Kidney (tissue), 14 donors: ENCODE results near the gene THOC6. TPM values are rescaled to one million over a fixed set of nuclear protein-coding genes. Genes with fewer than 3 reads are reported as not detected.

ENCODE experiments used
- DNase-seq, 5 donors: peaks; one replicate each; pipeline ENCODE4 v3.0.0-alpha.2; 2013 to 2020
- FAIRE-seq: peaks from 2 replicates; lab custom pipeline; 2012; peaks lifted over from hg19 to GRCh38; lab: Jason Lieb, UNC
- H3K27ac ChIP-seq, 2 donors: one replicate each; pipeline ENCODE4 v1.7.0; 2013; ENCODE audit warnings: low read depth in 2 of 2, low read length in 2 of 2, inconsistent platforms in 1 of 2
- H3K27me3 ChIP-seq: one replicate; pipeline ENCODE4 v1.7.1; 2013; ENCODE audit warnings: low read length, inconsistent platforms; ENCODE audit not compliant: control insufficient read depth, insufficient read depth
- H3K36me3 ChIP-seq, 3 donors: one replicate each; pipeline versions ENCODE4 v1.7.0 to v1.7.1; 2013; ENCODE audit warnings: low read length in 3 of 3, control low read depth in 1 of 3, inconsistent platforms in 1 of 3; ENCODE audit not compliant: insufficient read depth in 3 of 3, control insufficient read depth in 2 of 3
- H3K4me1 ChIP-seq, 3 donors: one replicate each; pipeline versions ENCODE4 v1.7.0 to v1.7.1; 2013; ENCODE audit warnings: low read length in 3 of 3, inconsistent platforms in 1 of 3, low read depth in 1 of 3; ENCODE audit not compliant: control insufficient read depth in 2 of 3, insufficient read depth in 2 of 3
- H3K4me3 ChIP-seq, 3 donors: one replicate each; pipeline versions ENCODE4 v1.7.0 to v1.8.1; 2013; ENCODE audit warnings: low read length in 3 of 3, control low read depth in 1 of 3, inconsistent platforms in 1 of 3
- H3K9ac ChIP-seq, 3 donors: one replicate each; pipeline versions ENCODE4 v1.7.0 to v1.7.1; 2013; ENCODE audit warnings: low read length in 3 of 3, control low read depth in 1 of 3, inconsistent platforms in 1 of 3
- H3K9me3 ChIP-seq, 3 donors: one replicate each; pipeline versions ENCODE4 v1.7.0 to v1.7.1; 2013; ENCODE audit warnings: low read length in 3 of 3, control low read depth in 1 of 3, inconsistent platforms in 1 of 3; ENCODE audit not compliant: control insufficient read depth in 2 of 3, insufficient read depth in 1 of 3
- CTCF ChIP-seq: IDR thresholded peaks from 3 replicates; pipeline ENCODE4 v1.5.1; 2012; ENCODE audit warnings: mild to moderate bottlenecking, moderate library complexity, borderline replicate concordance; ENCODE audit not compliant: insufficient read depth; ENCODE audit errors: extremely low read depth
- intact Hi-C: fragments of 100-400 bp; cut with DNase I; formaldehyde crosslinking; loops from one replicate; pipeline ENCODE4 v1.11.1; 2022
- polyA plus RNA-seq: library from polyadenylated mRNA; stranded (reverse); fragments of 350-450 nt; fragmentation: Illumina TruSeq; extraction: RNeasy Lipid Tissue Mini Kit (QIAGEN cat#74804); gene quantifications from one replicate; pipeline ENCODE4 v1.2.3, GENCODE V29; 2014; ENCODE audit warnings: low read depth, low replicate concordance; ENCODE audit not compliant: insufficient read depth
- total RNA-seq: library from RNA; stranded (reverse); fragmentation: NEBNext Ultra II Directional; extraction: Animal tissue kit (Norgen Biotek cat#: 25700); gene quantifications from one replicate; pipeline ENCODE4 v1.2.1, GENCODE V29; 2021
- donor health status: control.
- donor health status: control.
- donor health status: control.
- donor health status: control.
- donor health status: control.
- donor health status: DM: yes; HTN: yes; CAD: no.
- donor health status: Normal renal cell carcinoma (clear cell type).

THOC6 gene
- total and polyA plus RNA-seq, 2 donors from 2014 or later = 21.2 to 26.1 TPM

- intact Hi-C loops = no loop called here
- Histone ChIP-seq H3K9ac (no peak overlapping the region), H3K36me3 (no peaks in the 10 kb centered on the region), H3K27me3 (peaks cover 7% of the 10 kb centered on the region), H3K9me3 (no peaks in the 10 kb centered on the region), H3K4me3 (no peak overlapping the region), H3K27ac (no peak overlapping the region), H3K4me1 (peaks cover 0 to 6% (median 0%) of the 10 kb centered on the region in 3 donors)
- no peak for TF ChIP-seq CTCF
- FAIRE-seq (no peak), DNase-seq (no peak)
Measured at GRCh38 chr16:3014971-3015370, 8.9 kb upstream of the THOC6 start.

GRCh38 chr16:3015865-3016521 lies 7.8 kb upstream of the THOC6 start:
- Histone ChIP-seq H3K27ac (no peak overlapping the region), H3K4me3 (no peak overlapping the region), H3K36me3 (no peaks in the 10 kb centered on the region), H3K9me3 (no peaks in the 10 kb centered on the region), H3K27me3 (peaks cover 7% of the 10 kb centered on the region), H3K4me1 (peaks cover 0 to 6% (median 5%) of the 10 kb centered on the region in 3 donors), H3K9ac (no peak overlapping the region)
- intact Hi-C loops = no loop called here
- no peak for TF ChIP-seq CTCF
- DNase-seq = no peak
- no peak for FAIRE-seq

GRCh38 chr16:3017344-3017743 lies 6.5 kb upstream of the THOC6 start:
- Histone ChIP-seq H3K27ac (no peak overlapping the region), H3K9me3 (no peaks in the 10 kb centered on the region), H3K9ac (no peak overlapping the region), H3K4me3 (no peak overlapping the region), H3K4me1 (peaks cover 0 to 13% (median 12%) of the 10 kb centered on the region in 3 donors), H3K36me3 (no peaks in the 10 kb centered on the region), H3K27me3 (peaks cover 4% of the 10 kb centered on the region)
- TF ChIP-seq CTCF = no peak
- FAIRE-seq (no peak), DNase-seq (no peak)
- intact Hi-C loops = no loop called here
